Measurements from ENCODE around the gene ABHD5. TPM values are rescaled to one million over a fixed set of nuclear protein-coding genes. Genes with fewer than 3 reads are reported as not detected.

ABHD5 gene
- total RNA-seq, 1 donor from 2014 or later, result 8.4 TPM

DNA sequence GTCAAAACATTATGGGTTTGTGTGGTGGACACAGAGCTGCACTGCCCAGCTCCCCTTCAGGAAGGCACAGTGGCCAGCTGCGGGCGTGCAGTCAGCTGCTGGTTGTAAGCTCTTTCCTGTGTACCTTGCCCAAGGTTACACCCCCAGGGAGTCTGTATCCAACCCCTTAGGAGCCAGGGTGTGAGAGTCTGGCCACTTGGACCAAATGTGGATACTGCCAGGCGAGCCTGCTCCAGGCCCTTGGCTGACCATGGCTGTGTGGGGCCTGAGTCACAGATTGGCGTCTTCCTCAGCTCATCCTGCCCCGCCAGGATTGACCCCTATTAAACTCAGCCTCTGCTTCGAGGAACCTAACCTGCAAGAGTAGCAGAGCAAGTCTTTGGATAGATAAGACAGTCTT is 56.9 kb downstream of the ABHD5 start:
- Mint-ChIP-seq H3K9me3 (peaks cover 18% of the 10 kb centered on the region), H3K36me3 (no peaks in the 10 kb centered on the region), H3K27ac (no peak overlapping the region), H3K27me3 (ENCODE audit: low read depth) (no peaks in the 10 kb centered on the region), H3K4me3 (no peak overlapping the region), H3K4me1 (no peaks in the 10 kb centered on the region)
- TF ChIP-seq, protein P1, sequence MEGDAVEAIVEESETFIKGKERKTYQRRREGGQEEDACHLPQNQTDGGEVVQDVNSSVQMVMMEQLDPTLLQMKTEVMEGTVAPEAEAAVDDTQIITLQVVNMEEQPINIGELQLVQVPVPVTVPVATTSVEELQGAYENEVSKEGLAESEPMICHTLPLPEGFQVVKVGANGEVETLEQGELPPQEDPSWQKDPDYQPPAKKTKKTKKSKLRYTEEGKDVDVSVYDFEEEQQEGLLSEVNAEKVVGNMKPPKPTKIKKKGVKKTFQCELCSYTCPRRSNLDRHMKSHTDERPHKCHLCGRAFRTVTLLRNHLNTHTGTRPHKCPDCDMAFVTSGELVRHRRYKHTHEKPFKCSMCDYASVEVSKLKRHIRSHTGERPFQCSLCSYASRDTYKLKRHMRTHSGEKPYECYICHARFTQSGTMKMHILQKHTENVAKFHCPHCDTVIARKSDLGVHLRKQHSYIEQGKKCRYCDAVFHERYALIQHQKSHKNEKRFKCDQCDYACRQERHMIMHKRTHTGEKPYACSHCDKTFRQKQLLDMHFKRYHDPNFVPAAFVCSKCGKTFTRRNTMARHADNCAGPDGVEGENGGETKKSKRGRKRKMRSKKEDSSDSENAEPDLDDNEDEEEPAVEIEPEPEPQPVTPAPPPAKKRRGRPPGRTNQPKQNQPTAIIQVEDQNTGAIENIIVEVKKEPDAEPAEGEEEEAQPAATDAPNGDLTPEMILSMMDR (IDR thresholded peaks at IDR 0.05; ENCODE audit: unreplicated experiment), result no peak
- DNase-seq (ENCODE audit: low spot score in 2 of 2, unreplicated experiment in 2 of 2), result no peak

DNA sequence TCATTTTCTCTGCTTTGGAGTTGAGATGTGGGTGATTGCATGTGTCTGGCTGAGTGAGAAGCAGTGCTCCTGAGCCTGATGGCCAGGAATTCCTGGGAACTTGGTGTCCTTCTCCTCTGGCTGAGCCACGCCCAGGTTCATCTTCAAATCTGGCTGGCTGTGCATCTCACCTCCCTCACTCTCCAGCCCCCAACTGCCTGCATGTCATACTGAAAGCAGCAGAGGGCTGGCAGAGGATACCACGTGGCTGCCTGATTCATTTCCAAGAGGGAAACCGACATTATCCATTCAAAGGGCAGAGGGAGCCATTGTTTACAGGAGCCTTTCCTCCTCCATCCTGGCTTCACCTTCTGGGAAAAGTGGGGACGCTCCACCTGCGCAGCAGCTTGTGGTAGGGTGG is 57.4 kb downstream of the ABHD5 start:
- no peaks in the 10 kb centered on the region for H3K4me1 Mint-ChIP-seq
- peaks cover 18% of the 10 kb centered on the region for H3K9me3 Mint-ChIP-seq
- no peaks in the 10 kb centered on the region for H3K27me3 Mint-ChIP-seq (ENCODE audit: low read depth)
- TF ChIP-seq, protein P1 (IDR thresholded peaks at IDR 0.05; ENCODE audit: unreplicated experiment), result no peak
- H3K27ac Mint-ChIP-seq, result no peak overlapping the region
- no peak for DNase-seq (ENCODE audit: low spot score in 2 of 2, unreplicated experiment in 2 of 2)
- H3K36me3 Mint-ChIP-seq, result no peaks in the 10 kb centered on the region
- no peak overlapping the region for H3K4me3 Mint-ChIP-seq

DNA sequence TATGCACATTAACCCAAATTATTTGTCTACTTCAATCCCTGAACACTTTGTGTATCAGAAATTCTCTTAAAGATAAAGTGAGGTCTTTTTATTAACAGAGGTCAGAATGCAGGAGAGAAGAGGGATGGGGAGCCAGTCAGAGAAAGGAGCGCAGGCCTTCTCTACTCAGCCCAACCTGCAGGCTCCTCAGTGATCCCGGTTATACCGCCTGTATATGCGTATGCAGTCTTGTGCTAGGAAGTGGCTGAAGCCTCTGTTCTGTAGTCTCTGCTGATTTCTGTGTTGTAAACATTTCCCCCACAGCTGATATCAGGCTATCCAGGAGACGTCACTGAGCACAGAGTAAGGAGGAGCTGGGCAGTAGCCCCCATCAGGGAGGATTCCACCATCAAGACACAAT is 57.9 kb downstream of the ABHD5 start:
- TF ChIP-seq, protein P1 (IDR thresholded peaks at IDR 0.05; ENCODE audit: unreplicated experiment), result no peak
- Mint-ChIP-seq H3K36me3 (no peaks in the 10 kb centered on the region), H3K27me3 (ENCODE audit: low read depth) (no peaks in the 10 kb centered on the region)

DNA sequence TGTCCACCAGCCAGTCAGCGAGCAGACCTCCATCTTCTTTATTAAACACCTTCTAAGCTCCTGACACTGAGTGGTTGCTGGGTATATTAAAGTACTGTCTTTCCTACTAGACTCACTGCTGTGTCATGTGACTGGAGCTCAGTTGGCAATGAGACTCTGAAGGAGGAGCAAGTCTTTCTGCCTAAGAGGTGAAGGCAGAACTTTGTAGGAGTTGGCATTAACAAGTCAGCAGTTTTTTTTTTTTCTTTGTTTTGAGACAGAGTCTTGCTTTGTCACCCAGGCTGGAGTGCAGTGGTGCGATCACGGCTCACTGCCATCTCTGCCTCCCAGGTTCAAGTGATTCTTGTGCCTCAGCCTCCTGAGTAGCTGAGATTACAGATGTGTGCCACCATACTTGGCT is 62.2 kb downstream of the ABHD5 start:
- H3K4me1 Mint-ChIP-seq, result peaks cover 4% of the 10 kb centered on the region
- H3K36me3 Mint-ChIP-seq, result no peaks in the 10 kb centered on the region
- H3K27me3 Mint-ChIP-seq (ENCODE audit: low read depth), result no peaks in the 10 kb centered on the region
- H3K9me3 Mint-ChIP-seq, result peaks cover 5% of the 10 kb centered on the region
- no peak for DNase-seq (ENCODE audit: low spot score in 2 of 2, unreplicated experiment in 2 of 2)
- TF ChIP-seq, protein P1 (IDR thresholded peaks at IDR 0.05; ENCODE audit: unreplicated experiment), result no peak
- H3K27ac Mint-ChIP-seq, result no peak overlapping the region
- no peak overlapping the region for H3K4me3 Mint-ChIP-seq

More for the DNA sequence above, 57.9 kb downstream of the ABHD5 start:
- peaks cover 3% of the 10 kb centered on the region for H3K4me1 Mint-ChIP-seq
- DNase-seq (ENCODE audit: low spot score in 2 of 2, unreplicated experiment in 2 of 2), result no peak
- H3K9me3 Mint-ChIP-seq, result peaks cover 18% of the 10 kb centered on the region
- H3K4me3 Mint-ChIP-seq, result no peak overlapping the region
- no peak overlapping the region for H3K27ac Mint-ChIP-seq

DNA sequence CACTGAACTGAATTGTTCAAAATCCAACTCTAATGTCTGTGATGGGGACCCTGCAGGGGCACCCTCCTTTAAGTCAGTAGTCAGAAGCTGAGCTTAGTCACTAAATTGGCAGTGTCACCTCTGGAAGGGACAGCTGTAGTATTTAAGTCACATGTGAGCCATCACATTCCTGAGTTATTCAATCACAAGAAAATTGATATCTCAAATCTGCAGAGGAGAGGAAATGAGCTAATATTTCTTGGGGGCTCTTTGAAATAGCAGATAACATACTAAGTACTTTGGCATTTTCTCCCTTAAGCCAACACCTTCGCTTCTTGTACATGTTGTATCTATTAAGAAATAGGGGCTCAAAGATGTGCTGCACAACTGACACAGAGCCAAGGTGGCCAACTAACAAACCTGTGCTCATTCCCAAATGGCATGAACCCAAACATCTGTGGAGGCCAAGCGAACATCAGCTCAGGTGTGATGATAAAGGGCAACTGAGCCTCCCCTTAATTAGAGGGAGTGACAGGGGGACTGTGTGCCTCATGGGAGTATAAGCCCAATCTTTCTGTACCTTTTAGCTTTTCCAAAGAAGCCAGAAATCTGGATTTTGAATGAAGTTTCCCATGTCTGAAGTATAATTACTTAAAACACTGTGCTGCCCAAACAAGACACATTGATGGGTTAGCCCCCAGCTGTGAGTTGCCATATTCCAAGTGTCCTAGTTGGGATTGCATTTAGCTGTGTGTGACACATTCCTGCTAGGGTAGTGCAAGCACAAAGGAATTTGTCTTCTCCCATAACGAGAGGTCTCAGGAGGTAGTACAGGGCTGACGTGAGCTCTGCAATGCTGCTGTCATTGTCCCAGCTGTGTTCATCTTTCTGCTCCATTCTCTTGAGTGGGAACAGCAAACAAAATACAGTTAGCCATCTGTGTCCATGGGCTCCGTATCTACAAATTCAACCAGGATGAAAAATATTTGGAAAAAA is 63.3 kb downstream of the ABHD5 start:
- DNase-seq (ENCODE audit: low spot score in 2 of 2, unreplicated experiment in 2 of 2), result no peak
- H3K4me3 Mint-ChIP-seq, result no peak overlapping the region
- H3K27ac Mint-ChIP-seq, result no peak overlapping the region
- H3K36me3 Mint-ChIP-seq, result no peaks in the 10 kb centered on the region
- TF ChIP-seq, protein P1 (IDR thresholded peaks at IDR 0.05; ENCODE audit: unreplicated experiment), result no peak
- peaks cover 9% of the 10 kb centered on the region for H3K4me1 Mint-ChIP-seq
- H3K9me3 Mint-ChIP-seq, result peaks cover 5% of the 10 kb centered on the region
- no peaks in the 10 kb centered on the region for H3K27me3 Mint-ChIP-seq (ENCODE audit: low read depth)

Measured in mesothelial cell of epicardium (in vitro differentiated cells).